Activated CD4-positive, alpha-beta T cell treated with anti-CD3 and anti-CD28 coated beads for 48 hours (primary cell): ENCODE measurements around the gene CD226.
"Not testable (repeated sequence)": the region's sequence is repeated elsewhere in the genome, so short reads cannot be mapped to it uniquely, and the experiment has no call there.

Experiments
- DNase-seq: peaks from one replicate; pipeline ENCODE4 v3.0.0-alpha.2; 2020

The CD226 gene

GRCh38 chr18:69865776-69866175 is 81.9 kb downstream of the CD226 start:
- no peak for DNase-seq

GRCh38 chr18:69864802-69865201 is 82.9 kb downstream of the CD226 start:
- peak; percentile 23 for DNase-seq

DNA sequence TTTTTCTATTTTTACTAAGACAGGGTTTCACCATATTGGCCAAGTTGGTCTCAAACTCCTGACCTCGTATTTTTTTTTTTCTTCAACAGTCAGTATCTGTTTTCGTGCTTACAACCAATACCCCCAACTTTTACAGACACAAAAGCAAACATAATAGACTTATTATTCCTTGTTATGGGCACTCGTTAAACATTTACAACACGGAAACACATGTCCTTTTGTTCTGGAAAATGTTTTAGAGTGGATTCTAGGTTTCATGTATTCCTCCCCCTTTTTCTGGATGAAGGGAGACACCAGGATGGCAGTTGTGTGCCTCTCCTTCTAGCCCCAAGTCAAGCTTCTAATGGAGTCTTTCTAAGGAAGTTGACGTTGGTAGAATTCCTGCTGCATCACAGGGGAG is 88.8 kb downstream of the CD226 start:
- DNase-seq: no peak

- no peak for DNase-seq
Measured at GRCh38 chr18:69854455-69854854, 93.2 kb downstream of the CD226 start.

DNA sequence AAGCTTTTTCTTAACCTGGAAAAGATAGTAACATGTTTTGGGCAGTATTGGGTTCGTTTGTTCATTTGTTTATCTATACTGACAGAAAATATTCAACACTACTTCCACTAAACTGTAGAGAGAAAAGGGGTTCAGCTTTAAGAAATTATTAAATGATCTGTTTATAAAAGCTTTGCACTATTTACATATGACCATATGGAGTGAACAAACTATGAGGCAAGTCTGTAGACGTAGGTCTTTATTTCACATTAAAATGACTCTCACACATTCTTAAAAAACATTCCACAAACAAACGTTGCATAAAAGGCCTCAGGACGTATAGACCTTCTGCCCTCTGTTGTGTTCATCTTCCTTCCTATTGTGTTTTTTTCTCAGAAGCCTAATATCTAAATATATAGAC is 94.6 kb downstream of the CD226 start:
- no peak for DNase-seq

GRCh38 chr18:69845593-69846506 is 101.8 kb downstream of the CD226 start:
- DNase-seq: no peak

DNA sequence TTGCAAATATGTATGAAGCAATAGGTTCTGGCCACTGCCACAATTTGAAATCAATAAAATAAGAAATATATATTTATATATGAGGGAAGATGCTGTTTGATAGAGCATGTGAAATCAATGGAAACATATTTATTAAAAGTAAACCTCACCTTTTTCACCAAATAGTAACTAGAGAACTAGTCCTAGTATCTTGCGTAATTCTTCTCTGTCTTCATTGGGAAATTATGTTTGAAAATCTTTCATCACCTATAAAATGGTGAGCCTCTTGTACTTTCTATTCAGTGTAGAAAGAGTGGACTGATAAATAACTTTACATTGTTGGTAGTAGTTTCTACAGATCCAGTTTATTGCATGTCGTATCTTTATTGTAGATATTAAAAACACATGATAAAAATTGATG is 103.0 kb downstream of the CD226 start:
- no peak for DNase-seq

- no peak for DNase-seq
Measured at GRCh38 chr18:69843015-69843414, 104.7 kb downstream of the CD226 start.

- DNase-seq: no peak
Measured at GRCh38 chr18:69841117-69841516, 106.6 kb downstream of the CD226 start.

DNA sequence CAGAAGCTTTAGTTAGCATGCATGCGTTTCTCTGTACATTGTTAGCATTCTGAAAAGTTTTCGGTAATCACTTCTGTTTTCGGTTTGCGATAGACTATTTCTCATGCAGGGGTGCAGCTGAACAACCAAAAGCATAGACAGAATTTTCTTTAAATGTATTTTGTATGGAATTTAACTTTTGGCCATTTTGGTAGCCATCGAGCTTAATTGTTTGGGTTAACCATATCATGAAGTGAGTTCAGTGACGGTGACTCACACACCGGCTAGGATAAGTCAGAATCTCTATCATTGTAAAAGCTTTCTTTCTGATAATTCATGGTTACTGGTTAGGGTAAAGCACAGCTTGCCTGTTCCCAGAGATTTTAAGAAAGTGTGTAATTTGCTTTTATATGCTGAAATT is 107.2 kb downstream of the CD226 start:
- DNase-seq: no peak

DNA sequence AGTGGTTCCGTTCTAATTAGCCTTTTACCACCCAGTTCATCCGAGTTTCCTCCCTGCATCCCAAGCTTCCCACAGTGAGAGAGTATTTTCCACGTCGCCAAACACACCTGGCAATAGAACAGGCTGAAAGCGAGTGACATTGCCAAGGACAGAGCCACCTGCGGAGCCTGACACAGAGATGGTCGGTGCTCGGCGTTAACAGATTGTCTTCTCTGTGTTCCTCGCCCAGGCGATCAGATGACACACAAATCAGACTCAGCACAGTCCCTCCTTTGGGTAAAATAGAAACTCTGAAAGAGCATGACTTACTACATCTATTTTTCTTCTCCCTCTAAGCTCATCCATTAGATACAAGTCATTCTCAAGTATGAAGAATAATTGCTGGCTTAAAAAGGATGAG is 107.7 kb downstream of the CD226 start:
- no peak for DNase-seq

- DNase-seq: no peak
Measured at GRCh38 chr18:69839497-69839896, 108.2 kb downstream of the CD226 start.

- peak; percentile 56 for DNase-seq
Measured at GRCh38 chr18:69838620-69839411, 108.9 kb downstream of the CD226 start.

DNA sequence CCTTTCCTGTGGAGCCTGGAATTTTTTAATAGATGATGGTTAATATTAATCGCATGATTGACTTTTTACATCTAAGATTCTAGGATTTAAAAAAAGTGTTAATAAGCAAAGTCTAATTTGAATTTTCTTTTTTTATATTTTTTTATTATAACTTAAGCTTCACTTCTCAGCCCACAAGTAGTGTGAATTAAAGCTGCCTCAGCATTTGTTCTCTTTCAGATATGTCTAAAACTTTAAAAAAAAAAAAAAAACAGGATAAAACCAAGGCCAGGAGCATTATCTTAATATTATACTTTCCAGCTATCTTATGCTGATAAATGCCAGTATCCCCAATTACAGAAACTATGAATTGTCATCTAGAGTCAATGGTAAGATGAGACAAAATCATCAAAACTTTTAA is 109.7 kb downstream of the CD226 start:
- no peak for DNase-seq

- not testable (repeated sequence) for DNase-seq
Measured at GRCh38 chr18:69834980-69835379, 112.7 kb downstream of the CD226 start.

GRCh38 chr18:69830189-69830588 is 117.5 kb downstream of the CD226 start:
- DNase-seq: no peak

DNA sequence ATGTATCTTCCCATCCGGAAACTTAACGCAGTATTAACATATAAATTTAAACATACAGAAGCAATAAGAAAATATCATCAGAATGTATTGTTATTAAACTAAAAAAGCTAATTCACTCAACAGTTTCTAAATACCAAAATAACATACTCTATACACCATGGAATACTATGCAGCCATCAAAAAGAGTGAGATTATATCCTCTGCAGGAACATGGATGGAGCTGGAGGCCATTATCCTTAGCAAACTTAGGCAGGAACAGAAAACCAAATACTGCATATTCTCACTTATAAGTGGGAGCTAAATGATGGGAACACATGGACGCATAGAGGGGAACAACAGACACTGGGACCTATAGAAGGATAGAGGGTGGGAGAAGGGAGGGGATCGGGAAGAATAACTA is 127.1 kb downstream of the CD226 start:
- no peak for DNase-seq

GRCh38 chr18:69819460-69819859 is 128.2 kb downstream of the CD226 start:
- DNase-seq: no peak

DNA sequence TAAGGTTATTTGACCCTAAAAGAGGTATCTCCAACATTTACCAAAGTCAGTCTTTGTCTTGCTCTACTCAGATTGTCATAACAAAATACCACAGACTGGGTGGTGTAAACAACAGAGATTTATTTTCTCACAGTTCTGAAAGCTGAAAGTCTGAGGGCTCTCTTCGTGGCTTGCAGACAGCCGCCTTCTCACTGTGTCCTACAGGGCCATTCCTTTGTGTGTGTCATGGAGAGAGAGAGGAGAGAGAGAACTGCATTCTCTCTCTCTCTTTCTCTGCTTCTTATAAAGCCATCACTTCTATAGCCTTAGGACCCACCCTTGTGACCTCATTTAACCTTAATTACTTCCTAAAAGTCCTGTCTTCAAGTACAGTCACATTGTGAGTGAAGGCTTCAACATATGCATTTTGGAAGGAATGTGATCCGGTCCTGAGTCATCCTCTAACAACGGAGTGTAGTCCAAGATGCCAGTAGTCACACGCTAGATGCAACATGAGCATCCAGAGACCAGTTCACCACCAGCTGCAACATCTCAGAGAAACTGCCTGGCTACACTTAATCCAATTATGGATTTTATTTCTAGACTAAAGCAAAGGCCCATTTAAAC is 130.2 kb downstream of the CD226 start:
- no peak for DNase-seq

GRCh38 chr18:69814861-69815385 is 132.8 kb downstream of the CD226 start:
- DNase-seq: no peak

- DNase-seq: no peak
Measured at GRCh38 chr18:69813559-69813958, 134.1 kb downstream of the CD226 start.

- no peak for DNase-seq
Measured at GRCh38 chr18:69808399-69808798, 139.3 kb downstream of the CD226 start.

DNA sequence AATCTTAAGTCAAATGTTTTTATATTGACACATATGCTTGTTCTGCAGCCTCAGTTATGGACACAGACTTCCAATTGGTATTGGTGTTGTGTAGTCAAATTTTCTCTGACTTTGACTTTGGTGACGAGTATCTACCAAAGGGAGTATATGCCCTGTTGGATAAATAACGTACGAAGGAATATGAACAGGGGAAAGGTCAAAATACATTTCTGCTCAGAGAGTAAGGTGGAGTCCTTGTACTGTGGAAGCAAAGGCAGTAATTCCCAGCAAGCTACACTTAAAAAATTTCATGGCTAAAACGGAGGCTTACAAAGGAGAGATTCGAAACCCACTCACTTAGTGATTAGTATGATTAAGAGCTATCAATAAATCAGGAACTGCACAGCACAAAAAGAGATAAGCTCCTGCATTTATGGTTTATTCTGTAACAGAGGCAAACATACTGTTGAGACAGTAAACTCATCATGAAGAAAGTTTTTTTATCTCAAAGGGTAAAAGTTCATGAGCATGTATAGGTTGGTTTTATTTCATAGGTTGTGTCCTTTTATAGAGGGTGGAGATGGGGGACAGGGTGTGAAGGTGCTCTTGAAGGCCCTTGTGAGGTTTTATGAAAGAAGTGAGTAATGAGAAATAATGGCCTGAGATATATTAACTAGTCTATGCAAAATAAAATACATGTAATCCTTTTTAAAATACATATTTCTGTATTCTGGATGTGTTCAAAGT is 142.7 kb downstream of the CD226 start:
- no peak for DNase-seq
